H9 (cell line): ENCODE measurements around the gene NCKAP5. TPM values are rescaled to one million over a fixed set of nuclear protein-coding genes. Genes with fewer than 3 reads are reported as not detected.

Experiments
- DNase-seq: peaks from one replicate; pipeline ENCODE4 v3.0.0-alpha.2; 2017
- H2AFZ ChIP-seq: one replicate; pipeline ENCODE4 v1.6.1; 2013; ENCODE audit warnings: mild to moderate bottlenecking, low read length, control low read depth, moderate library complexity
- H2AK5ac ChIP-seq: 2 replicates; pipeline ENCODE4 v1.6.1; 2013; ENCODE audit warnings: low read length, control low read depth, mixed read lengths; ENCODE audit not compliant: insufficient read length
- H2BK120ac ChIP-seq: one replicate; pipeline ENCODE4 v1.6.1; 2013; ENCODE audit warnings: low read depth, mild to moderate bottlenecking, low read length, control low read depth, inconsistent platforms; ENCODE audit not compliant: poor library complexity, severe bottlenecking
- H2BK12ac ChIP-seq: 2 replicates; pipeline ENCODE4 v1.6.1; 2013; ENCODE audit warnings: low read length, control low read depth, mixed read lengths, low read depth; ENCODE audit not compliant: insufficient read length
- H2BK15ac ChIP-seq: 2 replicates; pipeline ENCODE4 v1.6.1; 2013; ENCODE audit warnings: low read depth, low read length, control low read depth
- H2BK20ac ChIP-seq: one replicate; pipeline ENCODE4 v1.6.1; 2013; ENCODE audit warnings: low read depth, mild to moderate bottlenecking, low read length, control low read depth, inconsistent platforms; ENCODE audit not compliant: poor library complexity, severe bottlenecking
- H2BK5ac ChIP-seq: 2 replicates; pipeline ENCODE4 v1.6.1; 2013; ENCODE audit warnings: low read length, control low read depth, mixed read lengths; ENCODE audit not compliant: insufficient read length
- H3K14ac ChIP-seq: 2 replicates; pipeline ENCODE4 v1.6.1; 2013; ENCODE audit warnings: low read length, control low read depth; ENCODE audit not compliant: insufficient read depth
- H3K18ac ChIP-seq: 2 replicates; pipeline ENCODE4 v1.6.1; 2013; ENCODE audit warnings: low read depth, mild to moderate bottlenecking, mixed read lengths, low read length, control low read depth; ENCODE audit not compliant: insufficient read length
- H3K23ac ChIP-seq: 2 replicates; pipeline ENCODE4 v1.6.1; 2013; ENCODE audit warnings: low read length, control low read depth, mixed read lengths, low read depth; ENCODE audit not compliant: insufficient read length
- H3K23me2 ChIP-seq: 2 replicates; pipeline ENCODE4 v1.6.1; 2013; ENCODE audit warnings: low read depth, mild to moderate bottlenecking, mixed read lengths, low read length, control low read depth; ENCODE audit not compliant: insufficient read length, poor library complexity, severe bottlenecking
- H3K27ac ChIP-seq: 2 replicates; pipeline ENCODE4 v1.5.1; 2013; ENCODE audit warnings: low read length, control low read depth, mixed read lengths, low read depth; ENCODE audit not compliant: insufficient read length
- H3K27me3 ChIP-seq: 2 replicates; pipeline ENCODE4 v1.6.1; 2013; ENCODE audit warnings: low read length, control low read depth, inconsistent platforms; ENCODE audit not compliant: insufficient read depth
- H3K4ac ChIP-seq: 2 replicates; pipeline ENCODE4 v1.6.1; 2013; ENCODE audit warnings: low read depth, mild to moderate bottlenecking, control low read depth, inconsistent platforms, low read length, moderate library complexity
- H3K4me1 ChIP-seq: 2 replicates; pipeline ENCODE4 v1.6.1; 2013; ENCODE audit warnings: low read length, control low read depth, inconsistent platforms; ENCODE audit not compliant: insufficient read depth
- H3K4me2 ChIP-seq: 2 replicates; pipeline ENCODE4 v1.6.1; 2013; ENCODE audit warnings: low read length, control low read depth, mixed read lengths; ENCODE audit not compliant: insufficient read length, insufficient read depth
- H3K56ac ChIP-seq: 2 replicates; pipeline ENCODE4 v1.6.1; 2013; ENCODE audit warnings: low read depth, mild to moderate bottlenecking, mixed read lengths, low read length, control low read depth; ENCODE audit not compliant: insufficient read length
- H3K79me1 ChIP-seq: 2 replicates; pipeline ENCODE4 v1.6.1; 2013; ENCODE audit warnings: low read depth, mild to moderate bottlenecking, moderate library complexity, low read length, control low read depth, inconsistent platforms; ENCODE audit not compliant: insufficient read depth, poor library complexity, severe bottlenecking
- H3K79me2 ChIP-seq: 2 replicates; pipeline ENCODE4 v1.6.1; 2013; ENCODE audit warnings: low read length, control low read depth, inconsistent platforms; ENCODE audit not compliant: insufficient read depth
- H3K9ac ChIP-seq: 2 replicates; pipeline ENCODE4 v1.6.1; 2013; ENCODE audit warnings: low read length, control low read depth, mixed read lengths; ENCODE audit not compliant: insufficient read length; ENCODE audit errors: extremely low read depth
- H3K9me3 ChIP-seq: one replicate; pipeline ENCODE4 v1.6.1; 2013; ENCODE audit warnings: low read depth, low read length, inconsistent platforms; ENCODE audit not compliant: control insufficient read depth
- H3T11ph ChIP-seq: one replicate; pipeline ENCODE4 v1.6.1; 2013; ENCODE audit warnings: mild to moderate bottlenecking, low read length, control low read depth, inconsistent platforms
- H4K20me1 ChIP-seq: one replicate; pipeline ENCODE4 v1.6.1; 2013; ENCODE audit not compliant: control insufficient read depth, insufficient read length, insufficient read depth
- H4K5ac ChIP-seq: 2 replicates; pipeline ENCODE4 v1.6.1; 2013; ENCODE audit warnings: low read depth, mild to moderate bottlenecking, mixed read lengths, low read length, control low read depth; ENCODE audit not compliant: insufficient read length
- H4K8ac ChIP-seq: replicated peaks from 2 replicates; pipeline ENCODE4 v1.6.1; 2013; ENCODE audit warnings: low read length, control low read depth, mixed read lengths, low read depth; ENCODE audit not compliant: insufficient read length
- H4K91ac ChIP-seq: 2 replicates; pipeline ENCODE4 v1.6.1; 2013; ENCODE audit warnings: low read depth, mild to moderate bottlenecking, moderate library complexity, mixed read lengths, low read length, control low read depth; ENCODE audit not compliant: insufficient read length
- H3K27ac Mint-ChIP-seq, 3 experiments: 2 replicates in 2 of 3; 3 replicates in 1 of 3; pipeline ENCODE4 v1.8.0; 2020 to 2021; ENCODE audit warnings: mixed read lengths in 3 of 3, mild to moderate bottlenecking in 1 of 3, moderate library complexity in 1 of 3
- H3K27me3 Mint-ChIP-seq: 2 replicates; pipeline ENCODE4 v1.8.0; 2021; ENCODE audit warnings: low read depth, mild to moderate bottlenecking, moderate library complexity, mixed read lengths
- H3K36me3 Mint-ChIP-seq, 3 experiments: 2 replicates in 2 of 3; 3 replicates in 1 of 3; pipeline ENCODE4 v1.8.0; 2020 to 2021; ENCODE audit warnings: low read depth in 3 of 3, mixed read lengths in 3 of 3; ENCODE audit not compliant: insufficient read depth in 1 of 3
- H3K4me1 Mint-ChIP-seq, 2 experiments: 2 replicates each; pipeline ENCODE4 v1.8.0; 2020; ENCODE audit warnings: mixed read lengths in 2 of 2
- H3K4me3 Mint-ChIP-seq, 2 experiments: 2 replicates in 1 of 2; 3 replicates in 1 of 2; pipeline ENCODE4 v1.8.0; 2020 to 2021; ENCODE audit warnings: mild to moderate bottlenecking in 2 of 2, mixed read lengths in 2 of 2, moderate library complexity in 1 of 2
- H3K9me3 Mint-ChIP-seq, 2 experiments: 2 replicates in 1 of 2; 3 replicates in 1 of 2; pipeline ENCODE4 v1.8.0; 2020; ENCODE audit warnings: mild to moderate bottlenecking in 2 of 2, mixed read lengths in 2 of 2, moderate library complexity in 1 of 2
- CTCF ChIP-seq: fragments of 200-600 bp; sonication (generic); conservative IDR thresholded peaks from 3 replicates; pipeline ENCODE4 v1.8.0; 2021; ENCODE audit warnings: antibody characterized with exemption, mild to moderate bottlenecking
- WGBS: extraction: QIAGEN DNeasy Blood & Tissue Kit; methylation state at CpG from one replicate; pipeline ENCODE4 v1.1.7; 2013; ENCODE audit warnings: missing lambda C conversion rate, low lambda C conversion rate, mixed read lengths; ENCODE audit not compliant: insufficient read length; ENCODE audit errors: extremely low coverage; 5-methylcytosine and 5-hydroxymethylcytosine counted together
- total RNA-seq: library from RNA; stranded (reverse); gene quantifications from 2 replicates; pipeline ENCODE4 v1.2.1, GENCODE V29; 2021

Gene NCKAP5
- total RNA-seq, 1 experiment from 2014 or later: 0.26 TPM

- Histone ChIP-seq H3K79me1 (no peaks in the 10 kb centered on the region), H2BK5ac (no peak overlapping the region), H3K56ac (no peak overlapping the region), H3K4me2 (no peak overlapping the region), H3K27me3 (no peaks in the 10 kb centered on the region), H2BK12ac (no peak overlapping the region), H3K9ac (no peak overlapping the region), H2BK20ac (no peak overlapping the region), H2AK5ac (no peak overlapping the region), H4K5ac (no peak overlapping the region), H2BK120ac (no peak overlapping the region), H3K23ac (no peak overlapping the region), H3K4me1 (no peaks in the 10 kb centered on the region; the same call in 1 of the 2 replicates), H3T11ph (no peak overlapping the region), H2AFZ (no peak overlapping the region), H4K20me1 (no peaks in the 10 kb centered on the region), H3K4ac (no peak overlapping the region), H3K9me3 (peaks cover 13% of the 10 kb centered on the region), H3K18ac (no peak overlapping the region), H3K23me2 (no peaks in the 10 kb centered on the region), H4K91ac (no peak overlapping the region), H4K8ac (no peak overlapping the region), H3K79me2 (no peaks in the 10 kb centered on the region), H2BK15ac (no peak overlapping the region), H3K27ac (no peak overlapping the region), H3K14ac (no peak overlapping the region)
- peaks cover 8 to 28% (median 22%) of the 10 kb centered on the region in 3 experiments for H3K36me3 Mint-ChIP-seq
- H3K4me1 Mint-ChIP-seq: peaks cover 3 to 4% of the 10 kb centered on the region in 2 experiments; a peak in 2 of 4 replicates
- H3K9me3 Mint-ChIP-seq: peaks cover 26 to 36% of the 10 kb centered on the region in 2 experiments
- no peaks in the 10 kb centered on the region; the same call in 1 of the 2 replicates for H3K27me3 Mint-ChIP-seq
- no peak overlapping the region; a peak in 1 of 5 replicates for H3K4me3 Mint-ChIP-seq
- no CpG with 5 or more reads among the region's 5 CpGs for WGBS
- DNase-seq: no peak
- no peak overlapping the region for H3K27ac Mint-ChIP-seq
- no peak for TF ChIP-seq CTCF
Measured at GRCh38 chr2:133389569-133389968, 178.7 kb downstream of the NCKAP5 start.
